Ovary (tissue), 3 donors: Measurements from ENCODE around the gene CCDC91.

Experiments used
- CTCF ChIP-seq, 3 donors: fragments of 450-650 bp in 2 of 3; fragments of 200-600 bp in 1 of 3; IDR thresholded peaks; one replicate each; pipeline versions ENCODE4 v1.5.1 to v1.8.0; 2016 to 2022; ENCODE audit warnings: antibody characterized with exemption in 3 of 3, mild to moderate bottlenecking in 1 of 3
- POLR2A ChIP-seq: fragments of 450-650 bp; IDR thresholded peaks from one replicate; pipeline ENCODE4 v1.6.1; 2017; ENCODE audit warnings: antibody characterized with exemption, mild to moderate bottlenecking, moderate library complexity
- donor health status: DM: no; HTN: no; CAD: no.

DNA sequence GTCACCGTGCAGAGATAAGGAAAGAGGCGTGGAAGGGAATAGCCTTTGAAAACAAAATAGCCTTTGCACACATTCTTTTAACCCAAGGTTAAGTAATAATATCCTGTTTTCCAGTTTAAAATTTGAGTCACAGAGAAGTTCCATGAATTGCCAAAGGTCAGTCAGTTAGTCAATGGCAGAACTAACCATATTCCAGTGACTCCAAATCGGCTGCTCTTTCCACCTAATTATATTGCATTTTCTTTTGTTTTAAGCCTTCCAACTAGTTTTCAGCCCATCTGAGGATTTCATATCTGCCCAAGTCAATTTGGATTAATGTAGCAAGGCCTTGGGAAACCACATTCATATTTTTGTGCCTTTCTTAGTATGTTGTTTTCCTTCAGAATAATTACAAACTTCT, 373.0 kb downstream of the CCDC91 start:
- TF ChIP-seq CTCF (IDR thresholded peaks at IDR 0.05), result no peak
- TF ChIP-seq POLR2A, result no peak
